ENCODE data around the gene TNFRSF4. TPM values are rescaled to one million over a fixed set of nuclear protein-coding genes. Genes with fewer than 3 reads are reported as not detected.

Gene TNFRSF4
- not detected in 2 replicates for total RNA-seq (2012; rRNA removed)

GRCh38 chr1:1213345-1214265 lies at the start of gene TNFRSF4:
TNFRSF4 (minus strand) TSS chr1:1214153; CDS start chr1:1214127, 26 bp downstream.
- Histone ChIP-seq H3K27me3 (ENCODE audit: control insufficient read depth, insufficient read depth, low read length) (no peaks in the 10 kb centered on the region), H3K9ac (ENCODE audit: low read depth, low read length) (no peak within 1 kb of the TSS), H3K9me3 (replicated peaks; ENCODE audit: low read length) (no peaks in the 10 kb centered on the region), H3K36me3 (ENCODE audit: insufficient read depth, low read length) (peaks cover 30% of the 10 kb centered on the region), H3K4me3 (ENCODE audit: low read length) (no peak within 1 kb of the TSS), H3K4me1 (ENCODE audit: control insufficient read depth, insufficient read depth, low read length) (peaks cover 14% of the 10 kb centered on the region), H3K4me2 (ENCODE audit: low read length) (no peak within 1 kb of the TSS)

- no peaks in the 10 kb centered on the region for H3K9me3 ChIP-seq (replicated peaks; ENCODE audit: low read length)
- H3K4me3 ChIP-seq (ENCODE audit: low read length), result no peak overlapping the region
- H3K9ac ChIP-seq (ENCODE audit: low read depth, low read length), result no peak overlapping the region
- peaks cover 27% of the 10 kb centered on the region for H3K4me1 ChIP-seq (ENCODE audit: control insufficient read depth, insufficient read depth, low read length)
- H3K36me3 ChIP-seq (ENCODE audit: insufficient read depth, low read length), result peaks cover 63% of the 10 kb centered on the region
- no peak overlapping the region for H3K4me2 ChIP-seq (ENCODE audit: low read length)
- no peaks in the 10 kb centered on the region for H3K27me3 ChIP-seq (ENCODE audit: control insufficient read depth, insufficient read depth, low read length)
Measured at GRCh38 chr1:1262758-1263157, 48.8 kb upstream of the TNFRSF4 start.

DNA sequence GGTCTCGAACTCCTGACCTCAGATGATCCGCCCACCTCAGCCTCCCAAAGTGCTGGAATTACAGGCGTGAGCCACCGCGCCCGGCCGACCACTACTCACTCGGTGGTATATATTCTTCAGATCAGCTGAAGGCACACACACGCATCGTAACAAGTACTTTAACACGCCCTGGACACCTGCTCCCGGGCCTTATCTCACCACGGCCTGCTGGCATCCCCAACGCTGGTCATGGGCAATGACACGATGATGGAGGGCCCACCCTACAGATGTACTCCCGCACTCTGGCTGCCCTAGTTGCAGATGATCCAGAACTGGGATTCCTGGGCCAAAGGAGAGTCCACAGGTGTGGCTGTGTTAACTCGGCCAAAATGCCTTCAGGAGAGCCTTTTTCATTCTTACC lies 48.1 kb upstream of the TNFRSF4 start:
- Histone ChIP-seq H3K27me3 (ENCODE audit: control insufficient read depth, insufficient read depth, low read length) (no peaks in the 10 kb centered on the region), H3K9me3 (replicated peaks; ENCODE audit: low read length) (no peaks in the 10 kb centered on the region), H3K4me2 (ENCODE audit: low read length) (no peak overlapping the region), H3K36me3 (ENCODE audit: insufficient read depth, low read length) (peaks cover 57% of the 10 kb centered on the region), H3K9ac (ENCODE audit: low read depth, low read length) (no peak overlapping the region), H3K4me1 (ENCODE audit: control insufficient read depth, insufficient read depth, low read length) (peaks cover 27% of the 10 kb centered on the region), H3K4me3 (ENCODE audit: low read length) (no peak overlapping the region)

- H3K4me2 ChIP-seq (ENCODE audit: low read length), result no peak overlapping the region
- no peak overlapping the region for H3K9ac ChIP-seq (ENCODE audit: low read depth, low read length)
- H3K4me3 ChIP-seq (ENCODE audit: low read length), result no peak overlapping the region
- no peaks in the 10 kb centered on the region for H3K9me3 ChIP-seq (replicated peaks; ENCODE audit: low read length)
- H3K27me3 ChIP-seq (ENCODE audit: control insufficient read depth, insufficient read depth, low read length), result no peaks in the 10 kb centered on the region
- peaks cover 24% of the 10 kb centered on the region for H3K4me1 ChIP-seq (ENCODE audit: control insufficient read depth, insufficient read depth, low read length)
- H3K36me3 ChIP-seq (ENCODE audit: insufficient read depth, low read length), result peaks cover 63% of the 10 kb centered on the region
Measured at GRCh38 chr1:1260843-1261560, 47.0 kb upstream of the TNFRSF4 start.

GRCh38 chr1:1259951-1260600 lies 46.1 kb upstream of the TNFRSF4 start:
- Histone ChIP-seq H3K4me1 (ENCODE audit: control insufficient read depth, insufficient read depth, low read length) (peaks cover 15% of the 10 kb centered on the region), H3K9me3 (replicated peaks; ENCODE audit: low read length) (no peaks in the 10 kb centered on the region), H3K4me3 (ENCODE audit: low read length) (no peak overlapping the region), H3K4me2 (ENCODE audit: low read length) (no peak overlapping the region), H3K36me3 (ENCODE audit: insufficient read depth, low read length) (peaks cover 69% of the 10 kb centered on the region), H3K27me3 (ENCODE audit: control insufficient read depth, insufficient read depth, low read length) (no peaks in the 10 kb centered on the region), H3K9ac (ENCODE audit: low read depth, low read length) (no peak overlapping the region)

- no peak overlapping the region for H3K4me3 ChIP-seq (ENCODE audit: low read length)
- H3K9ac ChIP-seq (ENCODE audit: low read depth, low read length), result no peak overlapping the region
- H3K27me3 ChIP-seq (ENCODE audit: control insufficient read depth, insufficient read depth, low read length), result no peaks in the 10 kb centered on the region
- peaks cover 11% of the 10 kb centered on the region for H3K4me1 ChIP-seq (ENCODE audit: control insufficient read depth, insufficient read depth, low read length)
- H3K36me3 ChIP-seq (ENCODE audit: insufficient read depth, low read length), result peaks cover 70% of the 10 kb centered on the region
- H3K9me3 ChIP-seq (replicated peaks; ENCODE audit: low read length), result no peaks in the 10 kb centered on the region
- H3K4me2 ChIP-seq (ENCODE audit: low read length), result no peak overlapping the region
Measured at GRCh38 chr1:1259540-1259939, 45.6 kb upstream of the TNFRSF4 start.

DNA sequence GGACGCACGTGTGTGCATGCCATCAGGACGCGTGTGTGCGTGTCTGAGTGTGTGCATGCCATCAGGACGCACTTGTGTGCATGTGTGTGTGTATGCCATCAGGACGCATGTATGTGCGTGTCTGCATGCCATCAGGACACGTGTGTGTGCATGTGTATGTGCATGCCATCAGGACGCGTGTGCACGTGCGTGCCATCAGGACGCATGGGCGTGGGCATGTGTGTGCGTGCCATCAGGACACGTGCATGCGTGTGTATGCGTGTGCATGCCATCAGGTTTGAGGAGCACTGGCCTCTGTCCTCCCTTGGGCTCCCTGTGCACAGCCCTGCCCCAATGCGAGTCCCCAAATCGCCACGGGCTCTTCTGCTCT lies 45.2 kb upstream of the TNFRSF4 start:
- Histone ChIP-seq H3K9me3 (replicated peaks; ENCODE audit: low read length) (no peaks in the 10 kb centered on the region), H3K4me2 (ENCODE audit: low read length) (no peak overlapping the region), H3K9ac (ENCODE audit: low read depth, low read length) (no peak overlapping the region), H3K27me3 (ENCODE audit: control insufficient read depth, insufficient read depth, low read length) (no peaks in the 10 kb centered on the region), H3K4me3 (ENCODE audit: low read length) (no peak overlapping the region), H3K4me1 (ENCODE audit: control insufficient read depth, insufficient read depth, low read length) (peaks cover 7% of the 10 kb centered on the region), H3K36me3 (ENCODE audit: insufficient read depth, low read length) (peaks cover 68% of the 10 kb centered on the region)

- Histone ChIP-seq H3K9me3 (replicated peaks; ENCODE audit: low read length) (no peaks in the 10 kb centered on the region), H3K4me1 (ENCODE audit: control insufficient read depth, insufficient read depth, low read length) (peaks cover 4% of the 10 kb centered on the region), H3K36me3 (ENCODE audit: insufficient read depth, low read length) (peaks cover 65% of the 10 kb centered on the region), H3K9ac (ENCODE audit: low read depth, low read length) (no peak overlapping the region), H3K4me2 (ENCODE audit: low read length) (no peak overlapping the region), H3K27me3 (ENCODE audit: control insufficient read depth, insufficient read depth, low read length) (no peaks in the 10 kb centered on the region), H3K4me3 (ENCODE audit: low read length) (no peak overlapping the region)
Measured at GRCh38 chr1:1256956-1257871, 43.3 kb upstream of the TNFRSF4 start.

GRCh38 chr1:1255611-1256010 lies 41.7 kb upstream of the TNFRSF4 start:
- Histone ChIP-seq H3K9me3 (replicated peaks; ENCODE audit: low read length) (no peaks in the 10 kb centered on the region), H3K4me2 (ENCODE audit: low read length) (no peak overlapping the region), H3K4me3 (ENCODE audit: low read length) (no peak overlapping the region), H3K9ac (ENCODE audit: low read depth, low read length) (no peak overlapping the region), H3K27me3 (ENCODE audit: control insufficient read depth, insufficient read depth, low read length) (no peaks in the 10 kb centered on the region), H3K4me1 (ENCODE audit: control insufficient read depth, insufficient read depth, low read length) (peaks cover 4% of the 10 kb centered on the region), H3K36me3 (ENCODE audit: insufficient read depth, low read length) (peaks cover 57% of the 10 kb centered on the region)

DNA sequence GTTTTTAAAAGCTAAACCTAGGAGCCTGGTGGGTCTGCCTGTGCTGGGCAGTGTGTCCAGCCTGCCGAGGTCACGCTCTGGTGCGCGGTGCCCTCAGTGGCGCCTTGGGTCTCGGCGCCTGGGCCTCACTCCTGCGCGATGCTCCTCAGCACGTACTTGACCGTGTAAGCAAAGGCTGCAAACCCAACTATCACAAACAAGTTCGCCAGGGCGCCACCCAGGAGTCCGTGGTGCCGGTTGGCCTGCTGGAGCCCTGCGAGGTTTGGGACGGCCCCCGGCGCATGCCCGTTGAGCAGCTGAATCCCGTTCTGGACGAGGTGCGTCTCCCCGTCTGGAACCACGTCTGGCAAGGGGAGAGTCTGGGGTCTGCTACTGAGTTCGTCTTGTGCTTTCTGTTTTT lies 41.1 kb upstream of the TNFRSF4 start:
- no peak overlapping the region for H3K9ac ChIP-seq (ENCODE audit: low read depth, low read length)
- H3K4me3 ChIP-seq (ENCODE audit: low read length), result no peak overlapping the region
- H3K4me2 ChIP-seq (ENCODE audit: low read length), result no peak overlapping the region
- no peaks in the 10 kb centered on the region for H3K27me3 ChIP-seq (ENCODE audit: control insufficient read depth, insufficient read depth, low read length)
- H3K4me1 ChIP-seq (ENCODE audit: control insufficient read depth, insufficient read depth, low read length), result peaks cover 4% of the 10 kb centered on the region
- H3K36me3 ChIP-seq (ENCODE audit: insufficient read depth, low read length), result peaks cover 52% of the 10 kb centered on the region
- no peaks in the 10 kb centered on the region for H3K9me3 ChIP-seq (replicated peaks; ENCODE audit: low read length)

DNA sequence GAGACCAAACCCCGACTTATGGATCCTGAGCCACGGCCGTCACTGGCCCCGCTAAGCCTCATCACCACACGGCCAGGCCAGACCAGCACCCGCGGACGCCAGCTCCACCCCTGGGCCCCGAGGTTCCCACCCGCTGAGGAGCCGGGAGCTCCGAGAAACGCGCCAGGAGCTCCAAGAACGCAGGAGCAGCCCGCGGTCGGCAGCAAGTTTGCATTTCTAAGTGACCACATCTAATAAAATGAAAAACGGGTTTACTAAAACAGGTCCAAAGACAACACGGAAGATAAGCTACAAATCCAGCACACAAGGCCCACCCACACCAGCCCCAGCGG lies 40.7 kb upstream of the TNFRSF4 start:
- H3K9me3 ChIP-seq (replicated peaks; ENCODE audit: low read length), result no peaks in the 10 kb centered on the region
- peaks cover 48% of the 10 kb centered on the region for H3K36me3 ChIP-seq (ENCODE audit: insufficient read depth, low read length)
- no peak overlapping the region for H3K4me2 ChIP-seq (ENCODE audit: low read length)
- no peak overlapping the region for H3K9ac ChIP-seq (ENCODE audit: low read depth, low read length)
- no peak overlapping the region for H3K4me3 ChIP-seq (ENCODE audit: low read length)
- peaks cover 4% of the 10 kb centered on the region for H3K4me1 ChIP-seq (ENCODE audit: control insufficient read depth, insufficient read depth, low read length)
- H3K27me3 ChIP-seq (ENCODE audit: control insufficient read depth, insufficient read depth, low read length), result no peaks in the 10 kb centered on the region
